ENCODE results near the gene KLRK1. TPM values are rescaled to one million over a fixed set of nuclear protein-coding genes. Genes with fewer than 3 reads are reported as not detected.
"Not testable (repeated sequence)": the region's sequence is repeated elsewhere in the genome, so short reads cannot be mapped to it uniquely, and the experiment has no call there.

KLRK1 gene
- polyA plus RNA-seq, 1 donor from 2014 or later: 14.9 TPM

GRCh38 chr12:10340946-10341345 lies 48.9 kb downstream of the KLRK1 start:
- not testable (repeated sequence) for H3K9me3 ChIP-seq (ENCODE audit: low read length); H4K20me1 ChIP-seq (ENCODE audit: insufficient read depth); H3K36me3 ChIP-seq (ENCODE audit: insufficient read depth, low read length); H3K27me3 ChIP-seq (ENCODE audit: insufficient read depth, low read depth, low read length); H3K9ac ChIP-seq (ENCODE audit: low read length); H3K79me2 ChIP-seq (replicated peaks; ENCODE audit: insufficient read depth, low read length); H3F3A ChIP-seq (ENCODE audit: insufficient read depth, low read length, poor library complexity, severe bottlenecking); H3K4me3 ChIP-seq (ENCODE audit: low read length); H3K9me2 ChIP-seq (ENCODE audit: insufficient read depth, low read length); H3K4me2 ChIP-seq (ENCODE audit: low read length); H2AFZ ChIP-seq (ENCODE audit: low read depth, low read length); H3K27ac ChIP-seq (ENCODE audit: low read length)

DNA sequence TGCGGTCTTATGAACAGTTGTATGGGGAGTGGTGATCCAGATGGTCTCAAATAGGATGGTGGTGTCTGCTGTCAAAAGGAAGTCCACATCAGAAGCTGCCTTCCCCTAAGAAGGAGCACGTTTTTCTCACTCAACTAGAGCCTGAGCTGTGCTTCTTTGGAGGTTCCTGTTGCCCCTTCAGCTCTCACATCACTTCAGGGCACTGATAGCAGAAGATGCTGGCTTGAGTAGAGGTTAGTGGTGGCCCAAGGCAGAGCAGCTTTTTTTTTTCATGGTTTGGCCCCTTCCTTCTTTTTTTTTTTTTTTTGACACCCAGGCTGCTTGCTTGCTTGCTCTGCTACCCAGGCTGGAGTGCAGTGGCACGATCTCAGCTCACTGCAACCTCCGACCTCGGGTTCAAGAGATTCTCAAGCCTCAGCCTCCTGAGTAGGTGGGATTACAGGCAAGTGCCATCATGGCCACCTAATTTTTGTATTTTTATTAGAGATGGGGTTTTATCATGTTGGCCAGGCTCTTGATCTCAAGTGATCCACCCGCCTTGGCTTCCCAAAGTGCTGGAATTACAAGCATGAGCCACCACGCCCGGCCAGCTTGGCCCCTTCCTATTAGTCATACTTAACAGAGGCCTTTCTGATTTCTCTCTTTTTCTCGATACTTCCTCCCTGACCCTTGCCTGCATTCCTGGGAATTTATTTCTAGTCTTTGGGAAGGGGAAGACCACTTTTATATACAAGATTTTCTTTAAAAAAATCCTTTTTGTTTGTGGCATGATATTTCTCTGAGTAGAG lies 50.6 kb downstream of the KLRK1 start:
- Histone ChIP-seq H4K20me1 (ENCODE audit: insufficient read depth) (no peaks in the 10 kb centered on the region), H3K9ac (ENCODE audit: low read length) (no peak overlapping the region), H3K27ac (ENCODE audit: low read length) (no peak overlapping the region), H3K27me3 (ENCODE audit: insufficient read depth, low read depth, low read length) (no peaks in the 10 kb centered on the region), H3K9me2 (ENCODE audit: insufficient read depth, low read length) (no peaks in the 10 kb centered on the region), H3K36me3 (ENCODE audit: insufficient read depth, low read length) (no peaks in the 10 kb centered on the region), H3K4me2 (ENCODE audit: low read length) (no peak overlapping the region), H3K9me3 (ENCODE audit: low read length) (no peaks in the 10 kb centered on the region), H2AFZ (ENCODE audit: low read depth, low read length) (no peak overlapping the region), H3K79me2 (replicated peaks; ENCODE audit: insufficient read depth, low read length) (no peaks in the 10 kb centered on the region), H3K4me3 (ENCODE audit: low read length) (no peak overlapping the region), H3F3A (ENCODE audit: insufficient read depth, low read length, poor library complexity, severe bottlenecking) (no peaks in the 10 kb centered on the region)
- no peak for TF ChIP-seq POLR2AphosphoS5 (IDR thresholded peaks at IDR 0.05)
- TF ChIP-seq SMC3 (conservative IDR thresholded peaks at IDR 0.05; ENCODE audit: poor library complexity): no peak
- no peak for TF ChIP-seq CTCF (IDR thresholded peaks at IDR 0.05; ENCODE audit: poor library complexity, severe bottlenecking)
- no peak for TF ChIP-seq RAD21 (conservative IDR thresholded peaks at IDR 0.05)
- TF ChIP-seq, protein P1, sequence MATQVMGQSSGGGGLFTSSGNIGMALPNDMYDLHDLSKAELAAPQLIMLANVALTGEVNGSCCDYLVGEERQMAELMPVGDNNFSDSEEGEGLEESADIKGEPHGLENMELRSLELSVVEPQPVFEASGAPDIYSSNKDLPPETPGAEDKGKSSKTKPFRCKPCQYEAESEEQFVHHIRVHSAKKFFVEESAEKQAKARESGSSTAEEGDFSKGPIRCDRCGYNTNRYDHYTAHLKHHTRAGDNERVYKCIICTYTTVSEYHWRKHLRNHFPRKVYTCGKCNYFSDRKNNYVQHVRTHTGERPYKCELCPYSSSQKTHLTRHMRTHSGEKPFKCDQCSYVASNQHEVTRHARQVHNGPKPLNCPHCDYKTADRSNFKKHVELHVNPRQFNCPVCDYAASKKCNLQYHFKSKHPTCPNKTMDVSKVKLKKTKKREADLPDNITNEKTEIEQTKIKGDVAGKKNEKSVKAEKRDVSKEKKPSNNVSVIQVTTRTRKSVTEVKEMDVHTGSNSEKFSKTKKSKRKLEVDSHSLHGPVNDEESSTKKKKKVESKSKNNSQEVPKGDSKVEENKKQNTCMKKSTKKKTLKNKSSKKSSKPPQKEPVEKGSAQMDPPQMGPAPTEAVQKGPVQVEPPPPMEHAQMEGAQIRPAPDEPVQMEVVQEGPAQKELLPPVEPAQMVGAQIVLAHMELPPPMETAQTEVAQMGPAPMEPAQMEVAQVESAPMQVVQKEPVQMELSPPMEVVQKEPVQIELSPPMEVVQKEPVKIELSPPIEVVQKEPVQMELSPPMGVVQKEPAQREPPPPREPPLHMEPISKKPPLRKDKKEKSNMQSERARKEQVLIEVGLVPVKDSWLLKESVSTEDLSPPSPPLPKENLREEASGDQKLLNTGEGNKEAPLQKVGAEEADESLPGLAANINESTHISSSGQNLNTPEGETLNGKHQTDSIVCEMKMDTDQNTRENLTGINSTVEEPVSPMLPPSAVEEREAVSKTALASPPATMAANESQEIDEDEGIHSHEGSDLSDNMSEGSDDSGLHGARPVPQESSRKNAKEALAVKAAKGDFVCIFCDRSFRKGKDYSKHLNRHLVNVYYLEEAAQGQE (IDR thresholded peaks at IDR 0.05; ENCODE audit: borderline replicate concordance): no peak
- no peak for TF ChIP-seq EP300 (conservative IDR thresholded peaks at IDR 0.05; ENCODE audit: poor library complexity, severe bottlenecking)
- TF ChIP-seq EZH2 (IDR thresholded peaks at IDR 0.05; ENCODE audit: borderline replicate concordance, insufficient read depth, low read length, poor library complexity, severe bottlenecking): no peak
- no peak for TF ChIP-seq TAF1 (IDR thresholded peaks at IDR 0.05; ENCODE audit: low read depth)
- no peak for TF ChIP-seq MXI1 (conservative IDR thresholded peaks at IDR 0.05; ENCODE audit: poor library complexity, severe bottlenecking)

- H3K4me2 ChIP-seq (ENCODE audit: low read length); H3K9me3 ChIP-seq (ENCODE audit: low read length); H2AFZ ChIP-seq (ENCODE audit: low read depth, low read length); H3K36me3 ChIP-seq (ENCODE audit: insufficient read depth, low read length); H3K79me2 ChIP-seq (replicated peaks; ENCODE audit: insufficient read depth, low read length); H3K27ac ChIP-seq (ENCODE audit: low read length); H3K9me2 ChIP-seq (ENCODE audit: insufficient read depth, low read length); H3K4me3 ChIP-seq (ENCODE audit: low read length); H3K27me3 ChIP-seq (ENCODE audit: insufficient read depth, low read depth, low read length); H4K20me1 ChIP-seq (ENCODE audit: insufficient read depth); H3K9ac ChIP-seq (ENCODE audit: low read length); H3F3A ChIP-seq (ENCODE audit: insufficient read depth, low read length, poor library complexity, severe bottlenecking): not testable (repeated sequence)
These were observed 51.4 kb downstream of the KLRK1 start for GRCh38 chr12:10338470-10338869.

DNA sequence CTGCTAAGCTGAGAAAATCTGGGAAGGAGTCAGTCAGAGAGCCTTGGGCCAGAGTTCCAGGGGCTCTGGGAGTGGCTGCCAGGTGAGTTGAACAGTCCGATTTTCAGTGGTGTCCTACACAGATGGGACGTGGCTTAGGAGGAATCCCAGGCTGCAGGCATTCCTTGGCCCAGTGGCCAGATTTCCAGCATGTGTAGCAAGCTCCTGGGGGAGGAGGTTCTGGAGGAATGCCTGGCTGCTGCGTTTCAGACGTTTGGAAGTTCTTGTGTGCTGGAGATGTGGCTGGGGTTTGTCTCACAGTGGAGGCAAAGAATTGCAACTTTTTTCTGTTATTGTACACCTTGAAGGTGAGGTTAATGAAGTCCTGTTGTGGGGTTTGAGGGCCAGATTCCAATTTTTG lies 53.6 kb downstream of the KLRK1 start:
- H3K9me3 ChIP-seq (ENCODE audit: low read length); H3K27ac ChIP-seq (ENCODE audit: low read length); H3K4me3 ChIP-seq (ENCODE audit: low read length); H3K27me3 ChIP-seq (ENCODE audit: insufficient read depth, low read depth, low read length); H3K4me2 ChIP-seq (ENCODE audit: low read length); H3K9me2 ChIP-seq (ENCODE audit: insufficient read depth, low read length); H3F3A ChIP-seq (ENCODE audit: insufficient read depth, low read length, poor library complexity, severe bottlenecking); H2AFZ ChIP-seq (ENCODE audit: low read depth, low read length); H4K20me1 ChIP-seq (ENCODE audit: insufficient read depth); H3K36me3 ChIP-seq (ENCODE audit: insufficient read depth, low read length); H3K79me2 ChIP-seq (replicated peaks; ENCODE audit: insufficient read depth, low read length); H3K9ac ChIP-seq (ENCODE audit: low read length): not testable (repeated sequence)

Measured in neural cell (in vitro differentiated cells).